Measurements from ENCODE around the gene LELP1.
"Not testable (repeated sequence)": the region's sequence is repeated elsewhere in the genome, so short reads cannot be mapped to it uniquely, and the experiment has no call there.

LELP1 gene

GRCh38 chr1:153203130-153203529, at the start of gene LELP1:
Gene LELP1, plus strand, starts transcription at chr1:153203430. Its CDS starts 1,278 bp downstream, at chr1:153204708.
- DNase-seq: no peak

- no peak for DNase-seq
These were observed 47.7 kb upstream of the LELP1 start for GRCh38 chr1:153155541-153155940.

GRCh38 chr1:153168686-153169085, 34.5 kb upstream of the LELP1 start:
- DNase-seq: no peak

- no peak for DNase-seq
These were observed 28.6 kb upstream of the LELP1 start for GRCh38 chr1:153174624-153175023.

- no peak for DNase-seq
These were observed 24.3 kb upstream of the LELP1 start for GRCh38 chr1:153178922-153179321.

GRCh38 chr1:153180556-153180955, 22.7 kb upstream of the LELP1 start:
- DNase-seq: no peak

- not testable (repeated sequence) for DNase-seq
These were observed 14.9 kb upstream of the LELP1 start for GRCh38 chr1:153188301-153188700.

- no peak for DNase-seq
These were observed 12.9 kb upstream of the LELP1 start for GRCh38 chr1:153190373-153190772.

GRCh38 chr1:153192697-153193096, 10.5 kb upstream of the LELP1 start:
- no peak for DNase-seq

GRCh38 chr1:153194331-153195050, 8.7 kb upstream of the LELP1 start:
- no peak for DNase-seq

GRCh38 chr1:153195216-153195615, 8.0 kb upstream of the LELP1 start:
- DNase-seq: no peak

- no peak for DNase-seq
These were observed 1.2 kb upstream of the LELP1 start for GRCh38 chr1:153202006-153202405.

GRCh38 chr1:153206631-153207030, 3.4 kb downstream of the LELP1 start:
- DNase-seq: no peak

- no peak for DNase-seq
These were observed 7.0 kb downstream of the LELP1 start for GRCh38 chr1:153210206-153210605.

- no peak for DNase-seq
These were observed 9.0 kb downstream of the LELP1 start for GRCh38 chr1:153212201-153212600.

GRCh38 chr1:153213519-153213918, 10.3 kb downstream of the LELP1 start:
- DNase-seq: no peak

- no peak for DNase-seq
These were observed 14.0 kb downstream of the LELP1 start, which contains the start of gene PRR9 for GRCh38 chr1:153217212-153217611. Gene PRR9, plus strand, starts transcription at chr1:153217584. Its CDS starts 561 bp downstream, at chr1:153218145.

- no peak for DNase-seq
These were observed 14.7 kb downstream of the LELP1 start for GRCh38 chr1:153217744-153218416.

GRCh38 chr1:153220606-153221303, 17.5 kb downstream of the LELP1 start:
- DNase-seq: no peak

- DNase-seq: peak; percentile 51
These were observed 20.0 kb downstream of the LELP1 start for GRCh38 chr1:153223040-153223891.

- DNase-seq: no peak
These were observed 24.6 kb downstream of the LELP1 start for GRCh38 chr1:153227810-153228209.

- no peak for DNase-seq
These were observed 25.3 kb downstream of the LELP1 start for GRCh38 chr1:153228491-153228890.
